ENCODE data around the gene SORCS3. TPM values are rescaled to one million over a fixed set of nuclear protein-coding genes. Genes with fewer than 3 reads are reported as not detected.

Gene SORCS3
- polyA plus RNA-seq, 3 donors, result not detected

GRCh38 chr10:104744052-104744451 is 103.0 kb downstream of the SORCS3 start:
- H3K27ac ChIP-seq (ENCODE audit: low read depth in 1 of 2, low read length in 2 of 2), result no peak overlapping the region
- intact Hi-C loops (cut with micrococcal nuclease), result no loop called here
- no peak overlapping the region for H3K4me3 Mint-ChIP-seq

GRCh38 chr10:104750291-104750690 is 109.2 kb downstream of the SORCS3 start:
- H4K20me1 ChIP-seq (ENCODE audit: insufficient read depth, low read length), result no peaks in the 10 kb centered on the region
- no peaks in the 10 kb centered on the region for H3K36me3 ChIP-seq (replicated peaks in 1 of 2; ENCODE audit: control insufficient read depth in 1 of 2, insufficient read depth in 2 of 2, low read length in 2 of 2)
- TF ChIP-seq, protein P1, sequence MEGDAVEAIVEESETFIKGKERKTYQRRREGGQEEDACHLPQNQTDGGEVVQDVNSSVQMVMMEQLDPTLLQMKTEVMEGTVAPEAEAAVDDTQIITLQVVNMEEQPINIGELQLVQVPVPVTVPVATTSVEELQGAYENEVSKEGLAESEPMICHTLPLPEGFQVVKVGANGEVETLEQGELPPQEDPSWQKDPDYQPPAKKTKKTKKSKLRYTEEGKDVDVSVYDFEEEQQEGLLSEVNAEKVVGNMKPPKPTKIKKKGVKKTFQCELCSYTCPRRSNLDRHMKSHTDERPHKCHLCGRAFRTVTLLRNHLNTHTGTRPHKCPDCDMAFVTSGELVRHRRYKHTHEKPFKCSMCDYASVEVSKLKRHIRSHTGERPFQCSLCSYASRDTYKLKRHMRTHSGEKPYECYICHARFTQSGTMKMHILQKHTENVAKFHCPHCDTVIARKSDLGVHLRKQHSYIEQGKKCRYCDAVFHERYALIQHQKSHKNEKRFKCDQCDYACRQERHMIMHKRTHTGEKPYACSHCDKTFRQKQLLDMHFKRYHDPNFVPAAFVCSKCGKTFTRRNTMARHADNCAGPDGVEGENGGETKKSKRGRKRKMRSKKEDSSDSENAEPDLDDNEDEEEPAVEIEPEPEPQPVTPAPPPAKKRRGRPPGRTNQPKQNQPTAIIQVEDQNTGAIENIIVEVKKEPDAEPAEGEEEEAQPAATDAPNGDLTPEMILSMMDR (IDR thresholded peaks at IDR 0.05), result no peak
- H3K4me1 ChIP-seq (ENCODE audit: control insufficient read depth in 1 of 2, insufficient read depth in 2 of 2, low read length in 2 of 2), result no peaks in the 10 kb centered on the region
- Mint-ChIP-seq H3K27ac (no peak overlapping the region), H3K4me1 (no peaks in the 10 kb centered on the region), H3K9me3 (peaks cover 0 to 4% (median 0%) of the 10 kb centered on the region in 7 donors), H3K36me3 (no peaks in the 10 kb centered on the region), H3K4me3 (no peak overlapping the region), H3K27me3 (ENCODE audit: low read depth in 3 of 3) (peaks cover 0 to 1% (median 0%) of the 10 kb centered on the region in 3 donors)
- no peaks in the 10 kb centered on the region for H3K79me2 ChIP-seq (ENCODE audit: insufficient read depth, low read length)
- H3K4me2 ChIP-seq (replicated peaks; ENCODE audit: extremely low read depth, low read length, poor library complexity, severe bottlenecking), result no peak overlapping the region
- DNase-seq, result no peak
- H2AFZ ChIP-seq (ENCODE audit: insufficient read depth, low read depth, low read length, poor library complexity, severe bottlenecking), result no peak overlapping the region
- no peak overlapping the region for H3K4me3 ChIP-seq (replicated peaks in 1 of 3; ENCODE audit: low read depth in 2 of 3, low read length in 3 of 3)
- no peaks in the 10 kb centered on the region for H3K9me3 ChIP-seq (replicated peaks in 1 of 2; ENCODE audit: control insufficient read depth in 1 of 2, insufficient read depth in 1 of 2, low read length in 2 of 2)
- no peak overlapping the region for H3K9ac ChIP-seq (ENCODE audit: insufficient read depth, low read length, poor library complexity, severe bottlenecking)
- intact Hi-C loops (cut with micrococcal nuclease), result no loop called here
- WGBS (ENCODE audit: insufficient coverage), result 100% methylated on average over 1 of the region's 2 CpGs
- no peak overlapping the region for H3K27ac ChIP-seq (ENCODE audit: low read depth in 1 of 2, low read length in 2 of 2)
- H3K27me3 ChIP-seq (ENCODE audit: control insufficient read depth in 2 of 2, insufficient read depth in 2 of 2, low read length in 2 of 2), result no peaks in the 10 kb centered on the region

More at GRCh38 chr10:104744052-104744451, 103.0 kb downstream of the SORCS3 start:
- Mint-ChIP-seq H3K27ac (no peak overlapping the region), H3K9me3 (peaks cover 0 to 4% (median 0%) of the 10 kb centered on the region in 7 donors), H3K4me1 (no peaks in the 10 kb centered on the region), H3K36me3 (no peaks in the 10 kb centered on the region), H3K27me3 (ENCODE audit: low read depth in 3 of 3) (peaks cover 0 to 5% (median 1%) of the 10 kb centered on the region in 3 donors)
- WGBS (ENCODE audit: insufficient coverage), result 100% methylated on average over 1 of the region's 1 CpG
- Histone ChIP-seq H3K9me3 (replicated peaks in 1 of 2; ENCODE audit: control insufficient read depth in 1 of 2, insufficient read depth in 1 of 2, low read length in 2 of 2) (no peaks in the 10 kb centered on the region), H3K4me3 (replicated peaks in 1 of 3; ENCODE audit: low read depth in 2 of 3, low read length in 3 of 3) (no peak overlapping the region), H2AFZ (ENCODE audit: insufficient read depth, low read depth, low read length, poor library complexity, severe bottlenecking) (no peak overlapping the region), H3K4me1 (ENCODE audit: control insufficient read depth in 1 of 2, insufficient read depth in 2 of 2, low read length in 2 of 2) (no peaks in the 10 kb centered on the region), H3K4me2 (replicated peaks; ENCODE audit: extremely low read depth, low read length, poor library complexity, severe bottlenecking) (no peak overlapping the region), H3K79me2 (ENCODE audit: insufficient read depth, low read length) (no peaks in the 10 kb centered on the region), H3K9ac (ENCODE audit: insufficient read depth, low read length, poor library complexity, severe bottlenecking) (no peak overlapping the region), H3K27me3 (ENCODE audit: control insufficient read depth in 2 of 2, insufficient read depth in 2 of 2, low read length in 2 of 2) (no peaks in the 10 kb centered on the region), H3K36me3 (replicated peaks in 1 of 2; ENCODE audit: control insufficient read depth in 1 of 2, insufficient read depth in 2 of 2, low read length in 2 of 2) (no peaks in the 10 kb centered on the region), H4K20me1 (ENCODE audit: insufficient read depth, low read length) (no peaks in the 10 kb centered on the region)
- TF ChIP-seq, protein P1 (IDR thresholded peaks at IDR 0.05), result no peak
- DNase-seq, result no peak
